ENCODE results near the gene OOSP4A.

- TF ChIP-seq EZH2 (IDR thresholded peaks at IDR 0.05; ENCODE audit: insufficient read depth, low read length) (no peak), CTCF (IDR thresholded peaks at IDR 0.05; ENCODE audit: insufficient read depth, low read depth, low read length) (no peak)
Measured at GRCh38 chr11:59944720-59945119, 19.1 kb upstream of the OOSP4A start.

Data from astrocyte (in vitro differentiated cells and primary cell).